ENCODE results near the gene GNB1.
"Not testable (repeated sequence)": the region's sequence is repeated elsewhere in the genome, so short reads cannot be mapped to it uniquely, and the experiment has no call there.

Gene GNB1

GRCh38 chr1:1738799-1739337 lies 152.0 kb downstream of the GNB1 start:
- H3K27ac Mint-ChIP-seq; intact Hi-C loops (cut with micrococcal nuclease); H3K4me1 Mint-ChIP-seq (ENCODE audit: low read depth); H3K9me3 Mint-ChIP-seq; H3K4me3 Mint-ChIP-seq; H3K27me3 Mint-ChIP-seq: not testable (repeated sequence)
- H3K36me3 Mint-ChIP-seq (ENCODE audit: low read depth), result peaks cover 74% of the 10 kb centered on the region

- H3K27me3 Mint-ChIP-seq; H3K9me3 Mint-ChIP-seq; H3K4me3 Mint-ChIP-seq; intact Hi-C loops (cut with micrococcal nuclease); H3K4me1 Mint-ChIP-seq (ENCODE audit: low read depth); H3K27ac Mint-ChIP-seq: not testable (repeated sequence)
- H3K36me3 Mint-ChIP-seq (ENCODE audit: low read depth), result peaks cover 77% of the 10 kb centered on the region
Measured at GRCh38 chr1:1737675-1738590, 153.0 kb downstream of the GNB1 start.
